Right ventricle myocardium inferior (tissue), 1 donor: ENCODE results near the gene DSCAM. TPM values are rescaled to one million over a fixed set of nuclear protein-coding genes. Genes with fewer than 3 reads are reported as not detected.
"Not testable (repeated sequence)": the region's sequence is repeated elsewhere in the genome, so short reads cannot be mapped to it uniquely, and the experiment has no call there.

Experiments used
- ATAC-seq: fragments of 200-7000 bp; cut with Tn5 transposase; one replicate; pipeline ENCODE4 v1.9.1; 2020; ENCODE audit warnings: mild to moderate bottlenecking, moderate library complexity
- DNase-seq: peaks from one replicate; pipeline ENCODE4 v3.0.0; 2021; ENCODE audit errors: missing footprints
- intact Hi-C: fragments of 100-400 bp; cut with DNase I; formaldehyde crosslinking; loops from one replicate; pipeline ENCODE4 v1.11.0; 2022
- total RNA-seq: library from RNA; stranded (reverse); fragmentation: NEBNext Ultra II Directional; extraction: Animal tissue kit (Norgen Biotek cat#: 25700); gene quantifications from one replicate; pipeline ENCODE4 v1.2.1, GENCODE V29; 2021
- donor health status: DM: no; HTN: yes; CAD: no; lungs with severe emphysema.

Gene DSCAM
- total RNA-seq, 1 donor from 2014 or later, result not detected

- ATAC-seq (no peak), DNase-seq (no peak)
- intact Hi-C loops, result no loop called here
These were observed 389.2 kb downstream of the DSCAM start for GRCh38 chr21:40457741-40458140.

GRCh38 chr21:40454057-40454456 lies 392.9 kb downstream of the DSCAM start:
- DNase-seq (no peak), ATAC-seq (no peak)
- intact Hi-C loops, result no loop called here

- intact Hi-C loops, result no loop called here
- ATAC-seq, result no peak
- DNase-seq, result no peak
These were observed 393.8 kb downstream of the DSCAM start for GRCh38 chr21:40453183-40453582.

- DNase-seq, result no peak
- ATAC-seq, result no peak
- intact Hi-C loops, result no loop called here
These were observed 394.4 kb downstream of the DSCAM start for GRCh38 chr21:40452548-40452947.

GRCh38 chr21:40447016-40447415 lies 399.9 kb downstream of the DSCAM start:
- no peak for DNase-seq
- ATAC-seq, result no peak
- intact Hi-C loops, result no loop called here

- ATAC-seq, result no peak
- intact Hi-C loops, result no loop called here
These were observed 401.5 kb downstream of the DSCAM start for GRCh38 chr21:40445349-40445921.

GRCh38 chr21:40439581-40439980 lies 407.4 kb downstream of the DSCAM start:
- DNase-seq, ATAC-seq, intact Hi-C loops: not testable (repeated sequence)

More at GRCh38 chr21:40445349-40445921, 401.5 kb downstream of the DSCAM start:
- no peak for DNase-seq

- ATAC-seq, result no peak
- no peak for DNase-seq
- intact Hi-C loops, result no loop called here
These were observed 408.3 kb downstream of the DSCAM start for GRCh38 chr21:40438616-40439015.

- ATAC-seq (no peak), DNase-seq (no peak)
- intact Hi-C loops, result no loop called here
These were observed 410.7 kb downstream of the DSCAM start for GRCh38 chr21:40436261-40436660.

- ATAC-seq, result no peak
- no peak for DNase-seq
- intact Hi-C loops, result no loop called here
These were observed 413.4 kb downstream of the DSCAM start for GRCh38 chr21:40433538-40433937.

GRCh38 chr21:40425981-40426380 lies 421.0 kb downstream of the DSCAM start:
- DNase-seq, result no peak
- intact Hi-C loops, result no loop called here
- ATAC-seq, result no peak

- ATAC-seq, result no peak
- intact Hi-C loops, result no loop called here
- no peak for DNase-seq
These were observed 423.9 kb downstream of the DSCAM start for GRCh38 chr21:40422896-40423635.

- ATAC-seq (no peak), DNase-seq (no peak)
- intact Hi-C loops, result no loop called here
These were observed 425.8 kb downstream of the DSCAM start for GRCh38 chr21:40421121-40421520.

GRCh38 chr21:40416572-40416971 lies 430.4 kb downstream of the DSCAM start:
- intact Hi-C loops, result no loop called here
- DNase-seq (no peak), ATAC-seq (no peak)

- intact Hi-C loops, result no loop called here
- DNase-seq (no peak), ATAC-seq (no peak)
These were observed 438.4 kb downstream of the DSCAM start for GRCh38 chr21:40408561-40408960.

GRCh38 chr21:40404396-40404800 lies 442.6 kb downstream of the DSCAM start:
- intact Hi-C loops, result no loop called here
- DNase-seq, result no peak
- no peak for ATAC-seq

- DNase-seq (no peak), ATAC-seq (no peak)
- intact Hi-C loops, result no loop called here
These were observed 443.9 kb downstream of the DSCAM start for GRCh38 chr21:40402884-40403582.

- DNase-seq (no peak), ATAC-seq (no peak)
- intact Hi-C loops, result no loop called here
These were observed 451.2 kb downstream of the DSCAM start for GRCh38 chr21:40395732-40396131.

GRCh38 chr21:40393066-40393465 lies 453.9 kb downstream of the DSCAM start:
- ATAC-seq (no peak), DNase-seq (no peak)
- intact Hi-C loops, result no loop called here

GRCh38 chr21:40388046-40388445 lies 458.9 kb downstream of the DSCAM start:
- intact Hi-C loops, result no loop called here
- DNase-seq (no peak), ATAC-seq (no peak)
